ENCODE data around the gene WAPL.
"Not testable (repeated sequence)": the region's sequence is repeated elsewhere in the genome, so short reads cannot be mapped to it uniquely, and the experiment has no call there.

DNA sequence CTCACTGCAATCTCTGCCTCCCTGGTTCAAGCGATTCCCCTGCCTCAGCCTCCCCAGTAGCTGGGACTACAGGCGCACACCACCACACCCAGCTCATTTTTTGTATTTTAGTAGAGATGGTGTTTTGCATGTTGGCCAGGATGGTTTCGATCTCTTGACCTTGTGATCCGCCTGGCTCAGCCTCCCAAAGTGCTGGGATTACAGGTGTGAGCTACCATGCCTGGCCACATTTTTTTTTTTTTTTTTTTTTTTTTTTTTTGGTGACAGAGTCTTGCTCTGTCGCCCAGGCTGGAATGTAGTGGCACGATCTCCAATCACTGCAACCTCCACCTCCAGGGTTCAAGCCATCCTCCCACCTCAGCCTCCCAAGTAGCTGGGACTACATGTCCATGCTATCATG lies 4.1 kb upstream of the WAPL start:
- TF ChIP-seq, protein P1, sequence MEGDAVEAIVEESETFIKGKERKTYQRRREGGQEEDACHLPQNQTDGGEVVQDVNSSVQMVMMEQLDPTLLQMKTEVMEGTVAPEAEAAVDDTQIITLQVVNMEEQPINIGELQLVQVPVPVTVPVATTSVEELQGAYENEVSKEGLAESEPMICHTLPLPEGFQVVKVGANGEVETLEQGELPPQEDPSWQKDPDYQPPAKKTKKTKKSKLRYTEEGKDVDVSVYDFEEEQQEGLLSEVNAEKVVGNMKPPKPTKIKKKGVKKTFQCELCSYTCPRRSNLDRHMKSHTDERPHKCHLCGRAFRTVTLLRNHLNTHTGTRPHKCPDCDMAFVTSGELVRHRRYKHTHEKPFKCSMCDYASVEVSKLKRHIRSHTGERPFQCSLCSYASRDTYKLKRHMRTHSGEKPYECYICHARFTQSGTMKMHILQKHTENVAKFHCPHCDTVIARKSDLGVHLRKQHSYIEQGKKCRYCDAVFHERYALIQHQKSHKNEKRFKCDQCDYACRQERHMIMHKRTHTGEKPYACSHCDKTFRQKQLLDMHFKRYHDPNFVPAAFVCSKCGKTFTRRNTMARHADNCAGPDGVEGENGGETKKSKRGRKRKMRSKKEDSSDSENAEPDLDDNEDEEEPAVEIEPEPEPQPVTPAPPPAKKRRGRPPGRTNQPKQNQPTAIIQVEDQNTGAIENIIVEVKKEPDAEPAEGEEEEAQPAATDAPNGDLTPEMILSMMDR (IDR thresholded peaks at IDR 0.05) = not testable (repeated sequence)
- TF ChIP-seq POLR2AphosphoS5 (IDR thresholded peaks at IDR 0.05) = not testable (repeated sequence)

All from prostate gland (tissue), 2 donors.